NB4 (cell line): ENCODE data around the gene UMAD1.

Source experiments
- CTCF ChIP-seq: IDR thresholded peaks from one replicate; pipeline ENCODE4 v1.5.1; 2012; ENCODE audit warnings: low read depth, low read length
- MAX ChIP-seq: IDR thresholded peaks from 2 replicates; pipeline ENCODE4 v1.6.1; 2011; ENCODE audit warnings: low read depth, low read length
- MYC ChIP-seq: IDR thresholded peaks from 2 replicates; pipeline ENCODE4 v1.6.1; 2011; ENCODE audit warnings: low read depth, low read length
- POLR2A ChIP-seq: IDR thresholded peaks from 2 replicates; pipeline ENCODE4 v1.6.1; 2011; ENCODE audit warnings: mild to moderate bottlenecking; ENCODE audit not compliant: insufficient read length; ENCODE audit errors: extremely low read depth

- no peak for TF ChIP-seq POLR2A
- no peak for TF ChIP-seq CTCF
- TF ChIP-seq MAX = no peak
- TF ChIP-seq MYC = no peak
Observed at GRCh38 chr7:7768977-7769709, 128.6 kb downstream of the UMAD1 start.
